Measurements from ENCODE around the gene SLC30A5.
A peak's percentile ranks its signal among the peaks of the same experiment; 100 is the strongest.
"Not testable (repeated sequence)": the region's sequence is repeated elsewhere in the genome, so short reads cannot be mapped to it uniquely, and the experiment has no call there.

SLC30A5 gene

GRCh38 chr5:69093771-69094482 is at the start of gene SLC30A5:
SLC30A5 (plus strand) TSS chr5:69094014; CDS start chr5:69094256, 242 bp downstream.
- peak; percentile 100 for DNase-seq

GRCh38 chr5:69045213-69045612 is 48.6 kb upstream of the SLC30A5 start:
- DNase-seq, result not testable (repeated sequence)

- DNase-seq, result no peak
Measured at GRCh38 chr5:69046375-69046957, 47.3 kb upstream of the SLC30A5 start.

GRCh38 chr5:69048230-69048629 is 45.6 kb upstream of the SLC30A5 start:
- DNase-seq, result no peak

- DNase-seq, result no peak
Measured at GRCh38 chr5:69049151-69049550, 44.7 kb upstream of the SLC30A5 start.

GRCh38 chr5:69049796-69050195 is 44.0 kb upstream of the SLC30A5 start:
- DNase-seq, result no peak

- no peak for DNase-seq
Measured at GRCh38 chr5:69050214-69050613, 43.6 kb upstream of the SLC30A5 start.

GRCh38 chr5:69052181-69052580 is 41.6 kb upstream of the SLC30A5 start:
- DNase-seq, result no peak

GRCh38 chr5:69074664-69075521 is 18.9 kb upstream of the SLC30A5 start:
- no peak for DNase-seq

GRCh38 chr5:69075522-69076179 is 18.2 kb upstream of the SLC30A5 start:
- no peak for DNase-seq

- DNase-seq, result no peak
Measured at GRCh38 chr5:69078921-69079540, 14.8 kb upstream of the SLC30A5 start.

GRCh38 chr5:69079556-69079955 is 14.3 kb upstream of the SLC30A5 start:
- DNase-seq, result no peak

GRCh38 chr5:69083412-69083811 is 10.4 kb upstream of the SLC30A5 start:
- DNase-seq, result no peak

- no peak for DNase-seq
Measured at GRCh38 chr5:69084195-69084594, 9.6 kb upstream of the SLC30A5 start.

- DNase-seq, result no peak
Measured at GRCh38 chr5:69084903-69085302, 8.9 kb upstream of the SLC30A5 start.

GRCh38 chr5:69086206-69086605 is 7.6 kb upstream of the SLC30A5 start:
- no peak for DNase-seq

- not testable (repeated sequence) for DNase-seq
Measured at GRCh38 chr5:69088006-69088405, 5.8 kb upstream of the SLC30A5 start.

GRCh38 chr5:69090158-69090557 is 3.7 kb upstream of the SLC30A5 start:
- no peak for DNase-seq

- no peak for DNase-seq
Measured at GRCh38 chr5:69091771-69092170, 2.0 kb upstream of the SLC30A5 start.

GRCh38 chr5:69092969-69093368 is 845 bp upstream of the SLC30A5 start:
- no peak for DNase-seq

- no peak for DNase-seq
Measured at GRCh38 chr5:69099302-69099701, 5.5 kb downstream of the SLC30A5 start.

GRCh38 chr5:69103521-69103920 is 9.7 kb downstream of the SLC30A5 start:
- no peak for DNase-seq
